ENCODE data around the gene TXNRD1.
"Not testable (repeated sequence)": the region's sequence is repeated elsewhere in the genome, so short reads cannot be mapped to it uniquely, and the experiment has no call there.

Gene TXNRD1

DNA sequence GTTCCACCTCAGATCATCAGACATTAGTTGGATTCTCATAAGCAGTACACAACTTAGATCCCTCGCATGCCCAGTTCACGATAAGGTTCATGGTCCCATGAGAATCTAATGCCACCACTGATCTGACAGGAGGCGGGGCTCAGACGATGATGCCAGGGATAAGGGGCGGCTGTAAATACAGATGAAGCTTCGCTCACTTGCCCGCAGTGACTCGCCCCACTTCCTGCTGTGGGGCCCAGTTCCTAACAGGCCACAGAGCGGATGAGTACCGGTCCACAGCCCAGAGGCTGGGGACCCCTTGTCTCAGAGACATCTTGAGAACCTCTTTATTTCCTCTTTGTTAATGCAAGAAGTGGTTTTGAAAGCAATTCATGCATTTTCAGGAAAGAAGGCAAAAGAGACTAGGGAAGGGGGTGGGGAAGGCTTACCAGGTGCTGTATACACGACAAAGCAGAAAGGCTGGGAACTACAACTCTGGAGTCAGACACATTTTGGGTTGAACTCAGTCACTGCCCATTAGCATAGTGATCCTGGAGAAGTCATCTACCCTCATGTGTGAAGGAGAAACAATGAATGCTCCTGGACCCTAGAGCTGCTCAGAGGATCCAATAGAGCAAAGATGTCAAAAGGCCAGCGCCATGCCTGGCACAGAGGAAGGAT lies 156.6 kb downstream of the TXNRD1 start:
- DNase-seq (ENCODE audit: low spot score) = no peak

DNA sequence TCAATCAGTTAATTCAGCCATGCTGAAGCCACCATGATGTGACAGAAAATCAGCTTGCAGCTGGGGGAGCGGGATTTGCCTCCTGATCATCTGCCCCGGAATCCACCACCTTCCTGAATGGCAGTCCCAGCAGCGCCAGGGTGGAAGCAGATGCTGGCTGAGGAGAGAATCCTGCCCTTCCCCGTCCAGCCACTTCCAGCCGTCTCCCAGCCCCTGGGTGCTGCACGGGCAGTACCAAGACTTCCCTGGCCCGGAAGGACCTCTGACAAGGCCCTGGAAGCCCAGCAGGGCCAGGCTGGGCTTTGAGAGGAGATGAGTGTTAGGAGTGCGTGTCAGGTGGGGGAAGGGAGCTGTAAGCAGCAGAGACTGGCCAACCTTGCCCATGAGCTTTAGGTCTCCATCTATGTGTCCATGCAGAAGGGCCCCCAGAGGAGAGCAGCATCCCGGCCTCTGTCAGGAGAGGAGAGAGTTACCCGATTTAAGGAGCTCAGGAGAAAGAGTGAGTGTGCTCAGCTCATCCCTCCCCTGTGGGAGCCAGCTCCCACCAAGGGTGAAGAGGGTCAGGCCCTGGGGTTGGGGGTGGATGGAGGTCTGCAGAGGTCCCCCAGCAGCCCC lies 157.2 kb downstream of the TXNRD1 start:
- DNase-seq (ENCODE audit: low spot score) = no peak

DNA sequence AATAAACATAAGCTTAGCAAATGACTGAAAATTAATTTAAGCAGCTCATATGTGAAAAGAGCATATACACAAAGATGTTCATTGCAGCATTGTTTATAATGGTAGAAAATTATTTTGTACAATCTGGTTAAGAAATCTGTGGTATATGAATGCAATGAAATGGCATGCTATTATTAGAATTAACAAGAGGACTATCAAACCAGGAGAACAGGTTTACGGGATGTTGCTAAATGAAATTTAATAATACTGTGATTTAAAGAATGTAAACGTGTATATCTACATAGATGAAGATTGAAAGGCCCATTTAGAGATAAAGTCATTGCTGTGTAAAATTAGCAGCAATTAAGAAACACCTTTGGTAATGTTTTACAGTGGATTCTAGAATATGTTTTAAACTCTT lies 158.5 kb downstream of the TXNRD1 start:
- DNase-seq (ENCODE audit: low spot score) = no peak

DNA sequence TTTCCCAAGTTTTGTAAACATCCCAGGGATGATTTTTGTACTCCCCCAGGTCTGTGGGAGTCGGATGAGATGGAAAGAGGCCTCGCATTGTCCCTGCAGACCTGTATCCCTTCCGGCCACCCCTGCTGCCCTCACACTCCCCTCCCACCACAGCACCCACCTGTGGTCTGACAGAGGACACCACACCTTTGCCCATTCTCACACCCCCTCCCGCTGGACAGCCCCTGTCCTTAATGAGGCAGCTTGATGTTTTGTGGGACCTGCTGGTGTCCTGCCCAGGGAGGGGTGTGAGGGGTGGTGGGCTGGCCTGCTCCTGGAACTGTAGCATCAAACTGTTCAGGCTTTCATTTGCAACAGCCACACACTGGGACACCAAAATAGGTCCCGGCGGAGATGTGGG lies 159.2 kb downstream of the TXNRD1 start:
- no peak for DNase-seq (ENCODE audit: low spot score)

DNA sequence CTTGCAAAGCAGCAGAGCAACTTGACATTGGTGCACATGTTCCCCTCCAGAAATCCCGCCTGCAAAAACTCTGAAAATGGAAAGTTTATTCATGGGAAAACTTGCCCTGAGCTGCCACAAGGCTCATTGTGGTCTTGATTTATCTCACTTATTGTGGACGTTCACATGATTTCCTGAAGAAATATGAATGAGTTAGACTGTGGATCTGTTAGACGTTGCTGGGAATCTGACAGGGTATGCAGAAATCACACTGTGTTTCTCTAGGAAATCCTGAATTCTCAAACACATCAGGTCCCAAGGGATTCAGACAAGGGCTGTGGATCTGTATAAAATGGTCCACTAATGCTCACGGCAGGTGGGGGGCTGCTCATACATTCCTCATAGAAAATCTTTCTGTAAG lies 160.2 kb downstream of the TXNRD1 start:
- no peak for DNase-seq (ENCODE audit: low spot score)

DNA sequence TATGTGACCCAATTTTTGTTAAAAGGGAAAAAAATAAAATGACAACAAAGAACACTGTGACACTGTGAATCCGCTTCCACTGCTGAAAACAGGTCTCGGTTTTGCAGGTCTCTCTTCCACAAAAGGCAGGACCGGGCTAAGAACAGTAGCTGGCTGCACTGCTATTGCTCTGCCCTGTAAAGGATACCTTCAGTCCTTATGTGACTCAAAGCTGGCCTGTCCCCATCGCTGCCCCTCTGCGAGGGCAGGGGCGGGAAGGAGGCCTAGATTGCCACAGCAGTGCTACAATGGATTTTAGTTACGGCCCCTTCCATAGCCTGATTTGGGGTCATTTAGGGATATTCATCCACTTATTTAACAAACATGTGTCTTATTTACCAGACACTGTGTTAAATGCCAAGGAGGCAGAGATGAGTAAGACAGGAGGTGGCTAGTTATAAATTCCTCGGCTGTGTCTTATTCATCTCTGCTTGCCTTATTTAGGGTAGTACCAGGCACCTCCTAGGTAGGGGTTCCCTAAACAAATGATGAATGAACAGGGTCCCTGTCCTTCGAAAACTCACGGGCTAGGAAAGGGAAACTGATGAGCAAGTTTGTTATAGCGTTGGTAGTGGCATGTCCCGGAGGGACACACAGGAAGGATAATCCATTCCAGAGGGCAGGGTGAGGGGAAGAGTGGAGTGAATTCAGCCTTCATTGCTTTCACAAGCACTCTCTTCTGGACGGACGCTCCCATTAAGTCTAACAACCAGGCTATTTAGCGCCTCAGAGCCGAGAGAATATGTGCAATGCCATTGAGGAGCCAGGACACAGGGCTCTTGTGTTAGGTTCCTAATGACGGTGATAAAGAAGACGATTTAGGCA lies 161.3 kb downstream of the TXNRD1 start:
- no peak for DNase-seq (ENCODE audit: low spot score)

DNA sequence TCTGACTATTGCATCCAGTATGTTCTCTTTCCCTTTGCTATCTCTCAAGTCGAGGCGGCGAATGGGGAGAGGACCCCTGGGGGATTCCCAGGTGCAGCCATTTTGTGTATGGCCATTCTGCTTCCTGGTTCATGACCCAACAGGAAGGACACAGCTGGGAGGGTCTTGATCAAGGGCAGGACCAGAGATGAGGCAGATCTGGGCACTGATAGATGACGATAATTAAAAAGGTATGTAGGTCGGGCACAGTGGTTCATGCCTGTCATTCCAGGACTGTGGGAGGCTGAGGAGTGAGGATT lies 161.9 kb downstream of the TXNRD1 start:
- no peak for DNase-seq (ENCODE audit: low spot score)

DNA sequence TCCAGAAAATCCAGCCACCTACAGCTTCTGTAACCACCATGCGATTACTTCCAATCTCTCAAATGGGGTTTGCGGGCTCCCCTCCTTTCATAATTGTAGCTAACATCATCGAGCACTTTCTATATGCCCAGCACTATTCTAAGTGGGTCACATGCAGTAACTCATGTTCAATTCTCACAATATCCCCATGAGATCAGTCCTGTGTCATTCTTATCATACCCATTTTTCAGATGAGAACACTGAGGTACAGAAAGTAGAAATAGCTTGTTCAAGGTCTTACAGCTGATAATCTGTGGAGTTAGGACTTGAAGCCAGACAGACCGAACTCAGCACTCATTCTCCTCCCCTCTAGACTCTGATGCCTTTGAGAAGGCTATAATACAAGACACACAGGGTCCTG lies 162.8 kb downstream of the TXNRD1 start:
- no peak for DNase-seq (ENCODE audit: low spot score)

DNA sequence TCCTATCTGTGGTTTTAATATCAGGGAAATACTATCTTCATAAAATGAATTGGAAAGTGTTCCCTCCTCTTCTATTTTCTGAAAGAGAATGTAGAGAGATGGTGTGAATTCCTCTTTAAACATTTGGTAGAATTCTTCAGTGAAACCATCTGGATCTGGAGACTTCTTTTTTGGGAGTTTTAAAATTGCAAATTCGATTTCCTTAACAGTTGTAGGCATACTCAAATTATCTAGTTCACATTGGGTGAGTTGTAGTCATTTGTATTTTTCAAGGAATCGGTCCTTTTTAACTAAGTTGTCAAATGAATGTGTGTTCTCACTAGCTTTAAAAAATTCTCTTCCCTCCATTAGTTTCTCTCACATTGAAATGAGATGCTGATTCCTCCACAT lies 165.8 kb downstream of the TXNRD1 start:
- no peak for DNase-seq (ENCODE audit: low spot score)

DNA sequence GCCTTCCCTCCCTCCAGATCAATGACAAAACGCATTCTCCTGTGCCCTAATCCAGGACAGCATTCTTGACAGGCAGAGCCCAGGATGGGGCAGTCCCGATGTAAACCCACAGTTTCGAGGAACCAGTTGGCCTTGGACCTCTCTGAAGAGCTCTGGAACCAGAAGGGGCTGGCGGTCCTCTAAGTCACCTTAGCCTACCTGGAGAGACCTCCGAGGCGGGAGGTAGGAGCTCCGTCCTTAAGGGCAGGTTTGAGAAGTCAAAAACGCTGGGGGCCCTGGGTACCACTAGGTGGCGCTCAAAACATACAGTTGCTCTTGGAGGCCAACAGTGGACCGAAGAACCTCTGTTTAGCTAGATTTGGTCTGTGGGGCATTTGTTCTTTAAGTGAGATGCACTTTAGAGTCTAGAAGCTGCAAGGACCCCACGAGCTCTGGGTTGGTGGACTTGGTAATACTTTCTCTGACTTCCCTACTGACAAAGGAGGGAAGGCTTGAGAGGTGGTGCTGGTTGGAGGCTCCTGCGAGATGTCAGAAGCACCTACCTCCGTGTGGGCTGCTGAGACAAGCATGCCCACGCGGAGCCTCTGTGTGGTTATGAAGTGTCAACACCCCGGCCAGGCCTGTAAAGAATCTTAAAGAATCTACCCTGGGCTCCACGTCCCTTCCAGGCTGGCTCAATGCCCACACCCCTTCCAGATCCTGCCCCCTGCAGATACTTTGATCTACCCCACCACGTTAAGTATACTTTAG lies 166.3 kb downstream of the TXNRD1 start:
- DNase-seq (ENCODE audit: low spot score) = peak; percentile 85

DNA sequence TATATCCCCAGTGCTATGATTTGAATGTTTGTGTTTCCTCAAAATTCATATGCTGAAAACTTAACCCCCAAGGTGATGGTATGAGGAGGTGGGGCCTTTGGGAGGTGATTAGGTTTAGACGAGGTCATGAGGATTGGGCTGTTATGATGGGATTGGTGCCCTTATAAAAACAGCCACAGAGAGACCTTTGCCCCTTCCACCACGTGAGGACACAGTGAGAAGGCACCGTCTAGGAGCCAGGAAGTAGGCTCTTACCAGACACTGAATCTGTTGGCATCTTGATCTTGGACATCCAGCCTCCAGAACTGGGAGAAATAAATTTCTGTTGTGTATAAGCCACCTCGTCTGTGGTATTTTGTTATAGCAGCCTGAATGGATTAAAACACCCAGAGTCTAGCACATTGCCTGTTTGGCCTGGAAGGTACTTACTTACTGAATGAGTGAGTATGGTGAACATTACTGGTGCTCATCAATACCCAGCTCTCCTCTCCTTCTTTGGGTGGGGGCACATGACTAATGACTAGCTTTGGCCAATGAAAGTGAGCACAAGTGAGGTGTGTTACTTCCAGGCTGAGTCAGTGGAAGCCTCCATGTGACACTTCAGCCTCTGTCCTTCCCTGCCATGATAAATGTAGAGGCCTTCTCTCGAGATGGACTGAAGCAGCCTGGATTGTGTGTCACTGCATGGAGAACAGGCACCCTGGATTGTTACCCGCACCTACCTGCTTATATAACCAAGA lies 168.7 kb downstream of the TXNRD1 start:
- DNase-seq (ENCODE audit: low spot score) = no peak

DNA sequence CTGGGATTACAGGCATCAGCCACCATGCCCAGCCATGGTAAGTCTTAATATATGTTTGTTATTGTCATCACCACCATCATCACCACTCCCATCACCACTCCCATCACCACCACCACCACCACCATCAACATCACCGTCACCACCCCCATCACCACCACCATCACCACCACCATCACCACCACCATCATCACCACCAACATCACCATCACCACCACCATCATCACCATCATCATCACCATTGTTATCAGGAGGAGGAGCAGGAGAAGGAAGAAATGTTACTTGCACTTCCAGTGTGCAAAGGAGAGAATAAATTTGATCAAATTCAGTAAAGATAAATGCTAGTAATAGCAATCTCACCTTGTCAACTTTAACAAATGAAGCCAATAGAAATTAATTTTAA lies 169.9 kb downstream of the TXNRD1 start:
- no peak for DNase-seq (ENCODE audit: low spot score)

DNA sequence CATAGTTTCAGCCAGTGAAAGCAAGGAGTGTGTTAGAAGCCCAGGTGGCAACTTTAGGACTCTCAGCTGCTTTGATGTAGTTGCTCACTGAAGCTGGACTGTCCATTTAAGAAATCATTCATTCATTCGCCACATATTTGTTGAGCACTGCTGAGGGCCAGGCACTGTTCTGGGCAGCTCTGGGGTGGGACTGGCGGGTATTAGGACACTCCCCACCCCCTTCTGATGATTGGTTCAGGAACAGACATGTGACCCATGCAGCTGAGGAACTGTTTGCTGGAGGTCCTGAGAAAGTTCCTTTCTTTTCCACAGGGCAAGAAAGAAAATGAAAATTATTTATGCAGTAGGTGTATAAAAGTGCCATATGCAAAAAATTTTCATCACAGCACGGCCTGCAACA lies 170.9 kb downstream of the TXNRD1 start:
- DNase-seq (ENCODE audit: low spot score) = no peak

DNA sequence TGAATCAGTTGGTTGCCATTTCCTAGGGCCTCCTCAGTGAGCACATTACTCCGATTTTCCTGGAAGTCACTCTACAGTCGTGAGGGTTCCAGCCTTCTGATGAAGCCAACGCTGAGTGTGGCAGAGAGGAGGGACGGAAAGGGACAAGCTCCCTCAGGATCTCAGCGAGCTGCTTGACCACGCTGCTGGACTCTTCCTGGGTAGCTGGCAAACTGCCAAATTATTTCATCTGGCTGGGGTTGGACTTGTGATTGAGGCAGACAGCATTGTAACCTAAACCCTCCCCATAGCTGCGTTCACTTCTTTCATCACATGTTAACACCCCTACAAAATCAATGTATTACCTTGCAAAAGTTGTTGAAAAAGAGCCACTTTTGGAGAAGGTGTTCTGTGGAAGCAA lies 171.6 kb downstream of the TXNRD1 start:
- DNase-seq (ENCODE audit: low spot score) = no peak

DNA sequence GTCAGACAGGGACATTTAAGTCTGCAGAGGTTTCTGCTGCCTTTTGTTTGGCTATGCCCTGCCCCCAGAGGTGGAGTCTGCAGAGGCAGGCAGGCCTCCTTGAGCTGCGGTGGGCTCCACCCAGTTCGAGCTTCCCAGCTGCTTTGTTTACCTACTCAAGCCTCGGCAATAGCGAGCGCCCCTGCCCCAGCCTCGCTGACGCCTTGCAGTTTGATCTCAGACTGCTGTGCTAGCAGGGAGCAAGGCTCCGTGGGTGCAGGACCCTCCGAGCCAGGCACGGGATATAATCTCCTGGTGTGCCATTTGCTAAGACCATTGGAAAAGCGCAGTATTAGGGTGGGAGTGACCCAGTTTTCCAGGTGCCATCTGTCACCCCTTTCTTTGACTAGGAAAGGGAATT lies 178.5 kb downstream of the TXNRD1 start:
- not testable (repeated sequence) for DNase-seq (ENCODE audit: low spot score)

Measured in D341Med (cell line).